K562 (cell line): ENCODE measurements around the gene IPO9. TPM values are rescaled to one million over a fixed set of nuclear protein-coding genes. Genes with fewer than 3 reads are reported as not detected.

Experiments used
- ATAC-seq: fragments of 200-7000 bp; cut with Tn5 transposase; 3 replicates; pipeline ENCODE4 v1.9.1; 2020; ENCODE audit warnings: moderate library complexity
- BruUV-seq: library from RNA; stranded (reverse); fragments of 400-500 nt; replicated peaks from 2 replicates; lab custom pipeline; 2021; lab: Mats Ljungman, UMichigan
- CTCF ChIA-PET: fragments of 300-600 bp; formaldehyde crosslinking; extraction: SDS; loops from one replicate; lab custom pipeline; 2021; ENCODE audit warnings: low intra/inter-chr PET ratio; lab: Yijun Ruan, JAX
- POLR2A ChIA-PET: fragments of 300-600, 350-650 bp; sonication (Branson Sonifier 250); formaldehyde crosslinking; extraction: SDS; loops from one replicate; lab custom pipeline; 2021; ENCODE audit warnings: antibody characterized with exemption, inconsistent platforms; lab: Yijun Ruan, JAX
- DNase-seq, 4 experiments: peaks; one replicate each; pipeline versions ENCODE4 v3.0.0 to v3.0.0-alpha.2; 2011 to 2018; ENCODE audit warnings: low spot score in 3 of 4, mixed read lengths in 3 of 4; ENCODE audit errors: extremely low read depth in 1 of 4
- FAIRE-seq: peaks from 2 replicates; lab custom pipeline; 2011; peaks lifted over from hg19 to GRCh38; lab: Jason Lieb, UNC
- H2AFZ ChIP-seq: 2 replicates; pipeline ENCODE4 v1.6.0; 2011; ENCODE audit warnings: low read depth, low read length, control low read depth, inconsistent platforms
- H3K27ac ChIP-seq: fragments of 200-600 bp; 3 replicates; pipeline ENCODE4 v1.8.0; 2011; ENCODE audit warnings: low read depth, mild to moderate bottlenecking, control low read depth, inconsistent platforms, low read length, moderate library complexity, mixed read lengths; ENCODE audit errors: extremely low read depth
- H3K27me3 ChIP-seq, 2 experiments: fragments of 300-600 bp in 1 of 2; 2 replicates in 1 of 2; 3 replicates in 1 of 2; pipeline versions ENCODE4 v1.6.0 to v1.8.0; 2011; ENCODE audit warnings: inconsistent platforms in 2 of 2, low read length in 2 of 2, mild to moderate bottlenecking in 1 of 2, mixed read lengths in 1 of 2, moderate library complexity in 1 of 2; ENCODE audit not compliant: control insufficient read depth in 2 of 2, insufficient read depth in 2 of 2
- H3K36me3 ChIP-seq: fragments of 300-600 bp; 3 replicates; pipeline ENCODE4 v1.8.0; 2011; ENCODE audit warnings: mild to moderate bottlenecking, low read length, inconsistent platforms; ENCODE audit not compliant: control insufficient read depth, insufficient read depth
- H3K4me1 ChIP-seq, 2 experiments: fragments of 200-600 bp in 1 of 2; replicated peaks in 1 of 2; 2 replicates in 1 of 2; 3 replicates in 1 of 2; pipeline versions ENCODE4 v1.5.1 to v1.8.0; 2011; ENCODE audit warnings: inconsistent platforms in 2 of 2, low read length in 2 of 2, mild to moderate bottlenecking in 1 of 2, mixed read lengths in 1 of 2, moderate library complexity in 1 of 2; ENCODE audit not compliant: control insufficient read depth in 2 of 2, insufficient read depth in 2 of 2
- H3K4me2 ChIP-seq: 2 replicates; pipeline ENCODE4 v1.6.1; 2011; ENCODE audit warnings: low read length, control low read depth, inconsistent platforms, mixed read lengths; ENCODE audit not compliant: insufficient read depth
- H3K4me3 ChIP-seq: fragments of 200-600 bp; sonication (generic), shearing (Covaris generic); 2 replicates; pipeline ENCODE4 v1.5.1; 2016; ENCODE audit warnings: control low read depth, inconsistent platforms
- H3K79me2 ChIP-seq: fragments of 200-600 bp; 3 replicates; pipeline ENCODE4 v1.8.0; 2011; ENCODE audit warnings: low read length, inconsistent platforms; ENCODE audit not compliant: control insufficient read depth, insufficient read depth
- H3K9ac ChIP-seq, 2 experiments: 2 replicates each; pipeline versions ENCODE4 v1.6.0 to v1.6.1; 2011; ENCODE audit warnings: low read depth in 2 of 2, low read length in 2 of 2, control low read depth in 1 of 2, inconsistent platforms in 1 of 2, mild to moderate bottlenecking in 1 of 2, mixed read lengths in 1 of 2; ENCODE audit not compliant: insufficient read depth in 1 of 2
- H3K9me1 ChIP-seq: one replicate; pipeline ENCODE4 v1.6.0; 2011; ENCODE audit warnings: inconsistent platforms, mild to moderate bottlenecking, low read length, moderate library complexity; ENCODE audit not compliant: control insufficient read depth, insufficient read depth
- H3K9me3 ChIP-seq: replicated peaks from 2 replicates; pipeline ENCODE4 v1.5.1; 2011; ENCODE audit warnings: low read depth, low read length, inconsistent platforms; ENCODE audit not compliant: control insufficient read depth, insufficient read depth
- H4K20me1 ChIP-seq: replicated peaks from 2 replicates; pipeline ENCODE4 v1.6.1; 2011; ENCODE audit warnings: low read length, inconsistent platforms, mixed read lengths; ENCODE audit not compliant: control insufficient read depth, insufficient read depth
- ARID1B ChIP-seq: fragments of 450-650 bp; IDR thresholded peaks from 2 replicates; pipeline ENCODE4 v1.6.1; 2016; ENCODE audit warnings: antibody characterized with exemption, mild to moderate bottlenecking, inconsistent platforms
- EHMT2 ChIP-seq: fragments of 450-650 bp; IDR thresholded peaks from 2 replicates; pipeline ENCODE4 v1.6.1; 2018; ENCODE audit warnings: antibody characterized with exemption
- EP400 ChIP-seq: fragments of 450-650 bp; IDR thresholded peaks from 2 replicates; pipeline ENCODE4 v1.6.1; 2017; ENCODE audit warnings: antibody characterized with exemption, mild to moderate bottlenecking, moderate library complexity
- ESRRA ChIP-seq: fragments of 450-650 bp; IDR thresholded peaks from 2 replicates; pipeline ENCODE4 v1.6.1; 2014; ENCODE audit warnings: low read depth, mild to moderate bottlenecking, moderate library complexity, borderline replicate concordance
- FOSL1 ChIP-seq: fragments of 200-800 bp; sonication (Bioruptor generic); conservative IDR thresholded peaks from 2 replicates; pipeline ENCODE4 v1.6.1; 2016; ENCODE audit warnings: missing genetic modification characterization, missing compliant biosample characterization
- L3MBTL2 ChIP-seq: fragments of 450-650 bp; IDR thresholded peaks from 2 replicates; pipeline ENCODE4 v1.6.1; 2016; ENCODE audit warnings: mild to moderate bottlenecking, moderate library complexity
- MECOM ChIP-seq: fragments of 250-450 bp; sonication (Bioruptor Pico); IDR thresholded peaks from 2 replicates; pipeline ENCODE4 v1.8.0; 2022; ENCODE audit warnings: inconsistent platforms
- NCOA4 ChIP-seq: fragments of 450-650 bp; IDR thresholded peaks from 2 replicates; pipeline ENCODE4 v1.6.1; 2018; ENCODE audit warnings: mild to moderate bottlenecking; ENCODE audit not compliant: partially characterized antibody
- NR2C1 ChIP-seq, 2 experiments: fragments of 450-650 bp; IDR thresholded peaks; 2 replicates each; pipeline ENCODE4 v1.6.1; 2017; ENCODE audit warnings: mild to moderate bottlenecking in 2 of 2, antibody characterized with exemption in 1 of 2, inconsistent platforms in 1 of 2, missing compliant biosample characterization in 1 of 2, missing genetic modification characterization in 1 of 2
- PHF20 ChIP-seq: fragments of 450-650 bp; IDR thresholded peaks from 2 replicates; pipeline ENCODE4 v1.6.1; 2018; ENCODE audit not compliant: partially characterized antibody
- RAD51 ChIP-seq: fragments of 450-650 bp; IDR thresholded peaks from 2 replicates; pipeline ENCODE4 v1.7.1; 2016; ENCODE audit warnings: low read depth, mild to moderate bottlenecking, borderline replicate concordance
- RBM17 ChIP-seq: fragments of 200-400 bp; formaldehyde crosslinking; IDR thresholded peaks from 2 replicates; pipeline ENCODE4 v1.6.1; 2017; ENCODE audit warnings: low read depth, mild to moderate bottlenecking, low read length, borderline replicate concordance
- SREBF1 ChIP-seq: fragments of 150-350 bp; IDR thresholded peaks from 2 replicates; pipeline ENCODE4 v1.6.1; 2014; ENCODE audit warnings: antibody characterized with exemption, low read depth, low read length, borderline replicate concordance
- ZNF134 ChIP-seq: fragments of 250-450 bp; sonication (Bioruptor Pico); conservative IDR thresholded peaks from 2 replicates; pipeline ENCODE4 v1.4.0; 2020
- WGBS: fragments of 100-300 bp; shearing (Covaris generic); methylation state at CpG from one replicate; pipeline ENCODE4 v1.1.6; 2016; ENCODE audit warnings: low coverage, mixed read lengths; ENCODE audit not compliant: insufficient coverage; ENCODE audit errors: missing lambda C conversion rate; 5-methylcytosine and 5-hydroxymethylcytosine counted together
- in situ Hi-C: fragments of 300-500 bp; cut with MboI; formaldehyde crosslinking; loops from 4 replicates; pipeline ENCODE4 v1.15.0; 2018; ENCODE audit warnings: inconsistent platforms, mixed read lengths
- intact Hi-C: fragments of 100-400 bp; cut with micrococcal nuclease; formaldehyde crosslinking; loops from 2 replicates; pipeline ENCODE4 v1.14.2; 2022
- polyA plus RNA-seq, 8 experiments: library from polyadenylated mRNA; depleted of rRNA in 4 of 8; stranded (reverse) in 5 of 8; unstranded in 3 of 8; fragments of >200 nt; fragmentation: Nextera tagmentation in 2 of 8; fragmentation: Illumina TruSeq in 1 of 8; extraction: Ambion mirVana in 2 of 8; extraction: Trizol in 1 of 8; gene quantifications; 2 replicates each; pipeline versions ENCODE4 v1.2.1 to v1.2.3, GENCODE V29; 2011 to 2014; ENCODE audit warnings: inconsistent platforms in 1 of 8, missing spikeins in 1 of 8
- total RNA-seq, 7 experiments: library from RNA; depleted of rRNA in 6 of 7; stranded (reverse); fragments of >200 nt in 6 of 7; fragmentation: Illumina TruSeq in 2 of 7; extraction: Trizol in 2 of 7; gene quantifications; 2 replicates each; pipeline versions ENCODE4 v1.2.1 to v1.2.3, GENCODE V29; 2011 to 2021; ENCODE audit warnings: low replicate concordance in 1 of 7
- TF ChIP-seq, protein P1 (sequence below): fragments of 450-650 bp; conservative IDR thresholded peaks from 2 replicates; pipeline ENCODE4 v1.6.1; 2016; ENCODE audit warnings: missing genetic modification characterization, low read depth, mild to moderate bottlenecking, missing compliant biosample characterization, moderate library complexity
- TF ChIP-seq, protein P2 (sequence below): sonication (generic); formaldehyde crosslinking; IDR thresholded peaks from 2 replicates; pipeline ENCODE4 v1.5.0; 2020; ENCODE audit warnings: missing genetic modification reagents
- TF ChIP-seq, protein P3 (sequence below): fragments of 450-650 bp; formaldehyde crosslinking; IDR thresholded peaks from 2 replicates; pipeline ENCODE4 v1.4.0; 2020; ENCODE audit warnings: mild to moderate bottlenecking, moderate library complexity

IPO9 gene
- total and polyA plus RNA-seq, 9 of the 15 experiments (the other 6 are each of a cell fraction or from before 2014, with no cell fraction given) = 27.9 to 78.6 (median 43.9) TPM

DNA sequence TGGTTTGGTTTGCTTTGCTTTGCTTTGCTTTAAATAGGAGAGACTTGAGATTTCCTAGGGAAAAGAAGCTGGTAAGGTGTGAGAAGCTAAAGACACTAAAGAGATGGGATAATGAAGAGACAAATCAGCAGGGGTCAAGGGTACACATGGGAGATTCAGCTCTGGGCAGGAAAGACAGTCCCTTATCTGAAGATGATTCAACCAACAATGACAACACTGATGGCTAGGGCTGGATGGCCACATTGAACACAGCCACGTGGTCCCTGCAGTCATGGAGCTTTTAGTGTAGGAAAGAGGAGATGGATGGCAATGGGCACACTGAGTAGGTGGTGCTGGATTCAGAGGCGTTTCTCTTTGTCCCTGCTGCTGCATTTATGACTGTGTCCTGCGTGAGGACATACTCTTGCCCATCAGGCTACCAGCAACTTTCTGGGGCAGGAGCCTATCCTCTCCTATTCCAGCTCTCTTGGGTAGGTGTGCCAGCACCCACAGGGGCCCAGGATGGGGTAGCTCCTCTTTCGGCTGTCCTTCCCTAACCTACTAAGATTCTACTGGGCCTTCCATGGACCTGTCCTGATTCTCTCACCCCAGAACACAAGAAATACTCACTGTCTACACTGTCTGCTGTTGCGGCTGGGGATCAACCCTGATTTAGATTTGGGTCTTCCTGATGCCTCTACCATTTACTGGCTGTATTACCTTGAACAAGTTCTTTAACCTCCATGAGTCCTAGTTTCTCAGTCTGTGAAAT is 58.3 kb downstream of the IPO9 start:
- 0 out of 5 replicates have a peak, but pooled peaks cover 0 to 4% of the 10 kb centered on the region in 2 experiments for H3K27me3 ChIP-seq
- FAIRE-seq = peak; percentile 37
- H4K20me1 ChIP-seq = no peaks in the 10 kb centered on the region
- in situ Hi-C loops (no loop called here), intact Hi-C loops (no loop called here)
- 40% methylated on average over 5 of the region's 5 CpGs for WGBS
- peak overlapping the region; percentile 56; the same call in 1 of the 2 replicates for H2AFZ ChIP-seq
- H3K27ac ChIP-seq = no peak overlapping the region
- POLR2A ChIA-PET = interaction anchor here (0.6 to 2.0 kb wide), 16 partner anchors 8 to 1607 kb away, joined by 3 to 12 read pairs (median 4); partner anchors contain the start of gene RNPEP
- H3K4me2 ChIP-seq = no peak overlapping the region
- DNase-seq = peak in 1 of 4 experiments; percentile 64
- CTCF ChIA-PET = interaction anchor here (0.5 kb wide), 1 partner anchor 1001 kb away, joined by 3 read pairs; the partner anchor contains the start of gene RABIF
- H3K9me1 ChIP-seq = no peaks in the 10 kb centered on the region
- H3K36me3 ChIP-seq = no peaks in the 10 kb centered on the region
- no peaks in the 10 kb centered on the region for H3K9me3 ChIP-seq
- no TSS peak for BruUV-seq
- no peak overlapping the region for H3K4me3 ChIP-seq
- H3K79me2 ChIP-seq = no peaks in the 10 kb centered on the region
- H3K9ac ChIP-seq = no peak overlapping the region
- ATAC-seq = no peak
- peaks cover 48 to 53% of the 10 kb centered on the region in 2 experiments for H3K4me1 ChIP-seq
- TF ChIP-seq NCOA4 (no peak), ARID1B (peak; percentile 64), ESRRA (no peak), EHMT2 (peak; percentile 78), RBM17 (no peak), NR2C1 (IDR thresholded peaks at IDR 0.05) (no peak), NR2C1 (tag; IDR thresholded peaks at IDR 0.05) (peak; percentile 53), L3MBTL2 (peak; percentile 73; the same call in 1 of the 2 replicates), PHF20 (no peak), MECOM (CRISPR knock-in tag) (peak; percentile 95), RAD51 (peak; percentile 52; the same call in 1 of the 2 replicates), EP400 (peak; percentile 59; the same call in 1 of the 2 replicates), ZNF134 (no peak), FOSL1 (tag) (peak; percentile 89), SREBF1 (no peak)
- TF ChIP-seq, protein P1, sequence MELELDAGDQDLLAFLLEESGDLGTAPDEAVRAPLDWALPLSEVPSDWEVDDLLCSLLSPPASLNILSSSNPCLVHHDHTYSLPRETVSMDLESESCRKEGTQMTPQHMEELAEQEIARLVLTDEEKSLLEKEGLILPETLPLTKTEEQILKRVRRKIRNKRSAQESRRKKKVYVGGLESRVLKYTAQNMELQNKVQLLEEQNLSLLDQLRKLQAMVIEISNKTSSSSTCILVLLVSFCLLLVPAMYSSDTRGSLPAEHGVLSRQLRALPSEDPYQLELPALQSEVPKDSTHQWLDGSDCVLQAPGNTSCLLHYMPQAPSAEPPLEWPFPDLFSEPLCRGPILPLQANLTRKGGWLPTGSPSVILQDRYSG (tag) = no peak
- TF ChIP-seq, protein P2, sequence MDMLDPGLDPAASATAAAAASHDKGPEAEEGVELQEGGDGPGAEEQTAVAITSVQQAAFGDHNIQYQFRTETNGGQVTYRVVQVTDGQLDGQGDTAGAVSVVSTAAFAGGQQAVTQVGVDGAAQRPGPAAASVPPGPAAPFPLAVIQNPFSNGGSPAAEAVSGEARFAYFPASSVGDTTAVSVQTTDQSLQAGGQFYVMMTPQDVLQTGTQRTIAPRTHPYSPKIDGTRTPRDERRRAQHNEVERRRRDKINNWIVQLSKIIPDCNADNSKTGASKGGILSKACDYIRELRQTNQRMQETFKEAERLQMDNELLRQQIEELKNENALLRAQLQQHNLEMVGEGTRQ = peak; percentile 62; the same call in 1 of the 2 replicates
- TF ChIP-seq, protein P3, sequence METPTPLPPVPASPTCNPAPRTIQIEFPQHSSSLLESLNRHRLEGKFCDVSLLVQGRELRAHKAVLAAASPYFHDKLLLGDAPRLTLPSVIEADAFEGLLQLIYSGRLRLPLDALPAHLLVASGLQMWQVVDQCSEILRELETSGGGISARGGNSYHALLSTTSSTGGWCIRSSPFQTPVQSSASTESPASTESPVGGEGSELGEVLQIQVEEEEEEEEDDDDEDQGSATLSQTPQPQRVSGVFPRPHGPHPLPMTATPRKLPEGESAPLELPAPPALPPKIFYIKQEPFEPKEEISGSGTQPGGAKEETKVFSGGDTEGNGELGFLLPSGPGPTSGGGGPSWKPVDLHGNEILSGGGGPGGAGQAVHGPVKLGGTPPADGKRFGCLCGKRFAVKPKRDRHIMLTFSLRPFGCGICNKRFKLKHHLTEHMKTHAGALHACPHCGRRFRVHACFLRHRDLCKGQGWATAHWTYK (CRISPR knock-in tag) = no peak
